Measurements from ENCODE around the gene LYSMD4. TPM values are rescaled to one million over a fixed set of nuclear protein-coding genes. Genes with fewer than 3 reads are reported as not detected.

LYSMD4 gene
- total and polyA plus RNA-seq, 2 of the 13 experiments (the other 11 are each of a cell fraction or from before 2014, with no cell fraction given) = 7.4 to 8.5 TPM

DNA sequence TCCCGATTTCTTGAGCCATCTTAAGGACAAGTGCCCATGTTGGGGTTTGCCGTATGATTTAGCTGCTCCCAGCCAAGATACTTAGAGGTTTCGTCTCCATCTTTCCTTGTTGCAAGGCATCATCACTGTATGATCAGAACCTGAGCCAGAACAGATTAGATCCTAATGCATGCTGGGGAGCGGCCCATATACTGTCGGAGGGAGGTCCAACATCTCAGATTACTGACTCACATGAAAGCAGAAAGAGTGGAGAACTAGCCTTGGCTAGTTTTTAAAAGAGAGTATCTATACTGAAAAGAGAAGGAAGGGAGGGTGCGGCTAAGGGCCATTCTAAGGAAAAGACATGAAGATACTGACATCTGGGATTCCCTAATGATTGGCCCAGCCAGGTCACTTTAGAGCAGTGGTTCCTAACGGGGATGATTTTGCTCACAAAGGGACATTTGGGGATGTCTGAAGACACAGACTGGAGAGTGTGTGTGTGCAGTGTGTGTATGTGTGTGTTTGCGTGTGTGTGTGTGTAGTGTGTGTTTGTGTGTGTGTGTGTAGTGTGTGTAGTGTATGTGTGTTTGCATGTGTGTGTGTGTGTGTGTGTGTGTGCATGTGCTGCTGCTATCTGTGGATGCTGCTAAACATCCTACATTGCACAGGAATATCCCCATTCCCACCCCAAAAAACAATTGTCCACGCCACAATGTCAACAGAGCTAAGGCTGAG, 12.3 kb upstream of the LYSMD4 start:
- H3K27me3 ChIP-seq (ENCODE audit: control insufficient read depth in 1 of 2, insufficient read depth in 2 of 2, low read length in 2 of 2) = peaks cover 3 to 22% of the 10 kb centered on the region in 2 experiments
- H3K36me3 ChIP-seq (replicated peaks in 1 of 2; ENCODE audit: control insufficient read depth in 1 of 2, insufficient read depth in 2 of 2, low read length in 2 of 2) = no peaks in the 10 kb centered on the region
- H3K9me3 ChIP-seq (ENCODE audit: low read length) = no peaks in the 10 kb centered on the region
- no peak overlapping the region for H3K9ac ChIP-seq (ENCODE audit: insufficient read depth, low read depth, low read length)
- H3K4me3 ChIP-seq (replicated peaks in 1 of 3; ENCODE audit: insufficient read depth in 1 of 3, low read depth in 2 of 3, low read length in 3 of 3) = no peak overlapping the region
- CTCF ChIA-PET (ENCODE audit: low intra/inter-chr PET ratio, low total read pairs) = no interaction called here
- H3K4me1 ChIP-seq (ENCODE audit: insufficient read depth, low read length) = peaks cover 17% of the 10 kb centered on the region
- H4K20me1 ChIP-seq (ENCODE audit: insufficient read depth, low read length) = no peaks in the 10 kb centered on the region
- no peak overlapping the region for H3K27ac ChIP-seq (ENCODE audit: extremely low read length, insufficient read depth, low read length)
- in situ Hi-C loops (cut with HindIII; ENCODE audit: extremely low pct_ligation_motif_present, low pct_unique_long_range_greater_than_20kb) = no loop called here
- DNase-seq (ENCODE audit: low spot score) = no peak
- FAIRE-seq = no peak
- BruUV-seq (replicated peaks) = no TSS peak
- H2AFZ ChIP-seq (ENCODE audit: low read length) = no peak overlapping the region
- H3K79me2 ChIP-seq (ENCODE audit: insufficient read depth, low read length) = no peaks in the 10 kb centered on the region
- intact Hi-C loops (cut with micrococcal nuclease; ENCODE audit: unreplicated experiment) = no loop called here
- no peak overlapping the region for H3K4me2 ChIP-seq (ENCODE audit: low read depth, low read length)
- ATAC-seq = no peak
- TF ChIP-seq ZNF646 (CRISPR knock-in tag; IDR thresholded peaks at IDR 0.05) = peak; percentile 63; the same call in 1 of the 2 replicates
- TF ChIP-seq XRCC5 (optimal IDR thresholded peaks at IDR 0.05; ENCODE audit: low read length) = no peak
- POLR2A ChIA-PET = no interaction called here
- 59% methylated on average over 9 of the region's 9 CpGs for WGBS (ENCODE audit: low lambda C conversion rate)

Data from HepG2 (cell line).